Mucosa of rectum (tissue), 2 donors: Measurements from ENCODE around the gene SUFU.

ENCODE experiments used
- H3K27ac ChIP-seq, 2 donors: one replicate each; pipeline ENCODE4 v1.7.0; 2013; ENCODE audit warnings: inconsistent platforms in 2 of 2, low read depth in 2 of 2, low read length in 2 of 2
- H3K27me3 ChIP-seq, 2 donors: one replicate each; pipeline ENCODE4 v1.7.0; 2013; ENCODE audit warnings: low read length in 2 of 2; ENCODE audit not compliant: control insufficient read depth in 2 of 2, insufficient read depth in 2 of 2
- H3K36me3 ChIP-seq, 2 donors: one replicate each; pipeline ENCODE4 v1.7.0; 2013; ENCODE audit warnings: low read length in 2 of 2; ENCODE audit not compliant: control insufficient read depth in 2 of 2, insufficient read depth in 2 of 2
- H3K4me1 ChIP-seq, 2 donors: one replicate each; pipeline ENCODE4 v1.7.0; 2013; ENCODE audit warnings: low read length in 2 of 2, mild to moderate bottlenecking in 1 of 2; ENCODE audit not compliant: control insufficient read depth in 2 of 2, insufficient read depth in 2 of 2
- H3K4me3 ChIP-seq, 2 donors: one replicate each; pipeline ENCODE4 v1.7.0; 2013; ENCODE audit warnings: low read length in 2 of 2
- H3K9ac ChIP-seq, 2 donors: one replicate each; pipeline ENCODE4 v1.7.0; 2013; ENCODE audit warnings: low read length in 2 of 2, low read depth in 1 of 2, mild to moderate bottlenecking in 1 of 2
- H3K9me3 ChIP-seq, 2 donors: one replicate each; pipeline ENCODE4 v1.7.0; 2013; ENCODE audit warnings: low read length in 2 of 2; ENCODE audit not compliant: control insufficient read depth in 2 of 2
- donor health status: healthy.
- donor health status: Normal muscosa, but diverticular disease.

Gene SUFU

GRCh38 chr10:102621443-102622325 lies 117.9 kb downstream of the SUFU start:
- no peak overlapping the region for H3K9ac ChIP-seq
- H3K27ac ChIP-seq: peak overlapping the region in 1 of 2 donors; percentile 43

GRCh38 chr10:102624094-102624493 lies 120.3 kb downstream of the SUFU start:
- peaks cover 0 to 3% of the 10 kb centered on the region in 2 donors for H3K36me3 ChIP-seq
- H3K9ac ChIP-seq: no peak overlapping the region
- H3K9me3 ChIP-seq: no peaks in the 10 kb centered on the region
- H3K27ac ChIP-seq: no peak overlapping the region
- H3K4me1 ChIP-seq: peaks cover 27 to 30% of the 10 kb centered on the region in 2 donors
- no peaks in the 10 kb centered on the region for H3K27me3 ChIP-seq
- no peak overlapping the region for H3K4me3 ChIP-seq

More at GRCh38 chr10:102621443-102622325, 117.9 kb downstream of the SUFU start:
- H3K36me3 ChIP-seq: peaks cover 5 to 10% of the 10 kb centered on the region in 2 donors
- no peaks in the 10 kb centered on the region for H3K27me3 ChIP-seq
- H3K4me3 ChIP-seq: no peak overlapping the region
- no peaks in the 10 kb centered on the region for H3K9me3 ChIP-seq
- H3K4me1 ChIP-seq: peaks cover 14 to 19% of the 10 kb centered on the region in 2 donors

DNA sequence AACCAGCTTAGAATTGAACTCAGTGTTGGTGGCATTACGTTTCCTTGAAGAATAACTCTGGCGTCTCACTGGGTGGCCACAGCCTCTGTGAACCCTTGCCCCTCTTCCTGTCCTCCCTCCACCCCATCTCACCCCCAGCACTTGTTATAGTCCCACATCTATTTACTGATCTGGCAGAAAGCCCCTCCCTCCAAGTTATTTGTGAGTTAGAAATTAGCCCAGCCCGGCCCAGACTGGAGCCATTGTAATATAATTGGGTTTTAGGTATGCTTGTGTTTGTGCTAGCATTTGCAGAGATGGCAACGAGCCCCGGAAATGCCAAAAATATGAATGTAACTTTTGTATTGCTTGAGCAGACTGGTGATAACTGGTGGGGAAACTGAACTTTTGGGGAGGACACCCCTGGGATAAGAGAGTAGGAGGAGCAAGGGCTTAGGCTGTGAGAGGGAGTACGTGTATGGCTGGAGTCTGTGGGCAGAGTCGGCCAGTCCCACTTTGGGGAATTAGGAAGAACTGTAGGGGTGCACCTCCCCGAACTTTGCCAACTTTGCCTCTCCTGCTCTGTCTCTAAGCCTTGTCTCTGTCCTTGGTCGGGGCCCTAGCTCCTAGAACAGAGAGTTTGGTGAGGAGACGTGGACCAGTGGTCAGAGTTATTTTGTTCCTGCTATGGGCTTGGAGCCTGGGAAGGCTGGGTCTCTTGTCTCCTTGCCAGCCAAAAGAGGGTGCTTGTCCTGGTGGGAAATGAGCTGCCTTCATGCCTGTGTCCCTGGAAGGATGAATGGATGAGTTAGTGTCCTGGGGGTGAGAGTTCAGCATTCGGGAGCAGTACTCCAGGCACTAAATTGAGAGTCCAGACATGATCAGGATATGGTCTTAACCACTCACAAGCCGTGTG lies 121.2 kb downstream of the SUFU start:
- Histone ChIP-seq H3K27ac (peak overlapping the region in 1 of 2 donors; percentile 38), H3K27me3 (no peaks in the 10 kb centered on the region), H3K36me3 (peaks cover 0 to 3% of the 10 kb centered on the region in 2 donors), H3K9me3 (no peaks in the 10 kb centered on the region), H3K9ac (no peak overlapping the region), H3K4me3 (no peak overlapping the region), H3K4me1 (peaks cover 21 to 24% of the 10 kb centered on the region in 2 donors)

GRCh38 chr10:102626026-102626685 lies 122.4 kb downstream of the SUFU start:
- Histone ChIP-seq H3K27me3 (no peaks in the 10 kb centered on the region), H3K27ac (peak overlapping the region in 1 of 2 donors; percentile 83), H3K4me3 (no peak overlapping the region), H3K36me3 (peaks cover 0 to 7% of the 10 kb centered on the region in 2 donors), H3K9ac (no peak overlapping the region), H3K4me1 (peaks cover 11 to 15% of the 10 kb centered on the region in 2 donors), H3K9me3 (no peaks in the 10 kb centered on the region)

GRCh38 chr10:102627291-102627735 lies 123.5 kb downstream of the SUFU start:
- no peaks in the 10 kb centered on the region for H3K27me3 ChIP-seq
- H3K9me3 ChIP-seq: no peaks in the 10 kb centered on the region
- H3K9ac ChIP-seq: no peak overlapping the region
- H3K4me3 ChIP-seq: no peak overlapping the region
- peak overlapping the region; percentile 72 to 83 for H3K27ac ChIP-seq
- H3K36me3 ChIP-seq: peaks cover 0 to 10% of the 10 kb centered on the region in 2 donors
- H3K4me1 ChIP-seq: peaks cover 11 to 13% of the 10 kb centered on the region in 2 donors

DNA sequence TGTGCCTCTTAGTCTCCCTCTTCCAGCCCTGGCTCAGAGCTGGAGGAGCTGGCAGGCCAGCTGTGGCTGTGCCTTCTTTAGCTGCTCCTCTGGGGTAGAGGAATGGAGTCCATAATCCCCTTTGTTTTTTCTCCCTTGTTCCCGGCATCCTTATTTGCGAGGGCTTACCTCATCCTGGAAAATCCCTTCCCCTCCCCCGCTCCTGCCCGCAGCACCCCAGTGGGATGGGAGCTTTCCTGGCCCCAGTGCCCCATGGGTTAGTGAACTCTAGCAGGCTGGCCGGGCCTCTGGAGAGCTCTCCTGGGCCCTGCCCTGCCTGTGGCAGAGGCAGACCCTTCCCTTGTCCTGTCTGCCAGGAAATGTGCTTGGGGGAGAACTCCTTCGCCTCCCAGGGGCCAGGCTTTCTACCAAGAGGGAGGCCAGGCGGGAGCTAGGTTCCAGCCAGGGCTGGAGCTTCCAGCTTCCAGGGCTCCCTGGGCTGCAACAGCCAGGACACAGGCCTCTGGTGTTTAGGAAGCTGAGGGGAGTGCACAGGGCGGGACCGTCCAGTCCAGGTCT lies 124.0 kb downstream of the SUFU start:
- Histone ChIP-seq H3K9ac (peak overlapping the region in 1 of 2 donors; percentile 32), H3K4me1 (peaks cover 13 to 17% of the 10 kb centered on the region in 2 donors), H3K36me3 (peaks cover 0 to 10% of the 10 kb centered on the region in 2 donors), H3K27me3 (no peaks in the 10 kb centered on the region), H3K9me3 (no peaks in the 10 kb centered on the region), H3K4me3 (no peak overlapping the region), H3K27ac (peak overlapping the region; percentile 72 to 83)

DNA sequence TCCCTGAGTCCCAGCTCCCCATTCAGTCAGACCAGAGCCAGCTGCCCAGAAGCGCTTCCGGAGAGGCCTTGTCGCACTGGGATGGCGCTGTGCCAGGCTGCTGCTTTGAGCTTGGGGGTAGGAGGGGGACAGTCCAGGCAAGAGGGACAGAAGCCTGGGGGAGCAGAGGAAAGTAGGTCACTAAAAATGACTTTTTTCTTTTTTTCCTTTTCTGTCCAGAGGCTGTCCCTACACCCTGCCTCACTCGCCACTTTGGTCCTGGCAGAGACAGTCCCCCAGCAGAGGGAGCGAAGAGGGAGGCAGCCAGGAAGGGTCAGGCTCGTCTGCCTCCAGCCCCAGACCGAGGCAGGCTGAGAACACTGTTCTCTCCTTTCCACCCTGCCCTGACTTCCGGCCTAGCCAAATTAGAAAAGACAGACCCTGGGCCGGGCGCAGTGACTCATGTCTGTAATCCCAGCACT lies 124.7 kb downstream of the SUFU start:
- H3K4me3 ChIP-seq: no peak overlapping the region
- H3K27me3 ChIP-seq: no peaks in the 10 kb centered on the region
- peak overlapping the region; percentile 72 to 83 for H3K27ac ChIP-seq
- peaks cover 0 to 10% of the 10 kb centered on the region in 2 donors for H3K36me3 ChIP-seq
- H3K9me3 ChIP-seq: no peaks in the 10 kb centered on the region
- H3K9ac ChIP-seq: no peak overlapping the region
- H3K4me1 ChIP-seq: peaks cover 14 to 22% of the 10 kb centered on the region in 2 donors

- no peaks in the 10 kb centered on the region for H3K9me3 ChIP-seq
- peaks cover 0 to 10% of the 10 kb centered on the region in 2 donors for H3K36me3 ChIP-seq
- peak overlapping the region in 1 of 2 donors; percentile 83 for H3K27ac ChIP-seq
- peaks cover 14 to 26% of the 10 kb centered on the region in 2 donors for H3K4me1 ChIP-seq
- no peak overlapping the region for H3K9ac ChIP-seq
- H3K27me3 ChIP-seq: no peaks in the 10 kb centered on the region
- no peak overlapping the region for H3K4me3 ChIP-seq
Observed at GRCh38 chr10:102629661-102630614, 126.2 kb downstream of the SUFU start.
